SK-N-SH (cell line): ENCODE data around the gene OOSP1. TPM values are rescaled to one million over a fixed set of nuclear protein-coding genes. Genes with fewer than 3 reads are reported as not detected.

Experiments
- CTCF ChIA-PET: fragments of 300-600, 350-600 bp; formaldehyde crosslinking; extraction: SDS; loops from one replicate; lab custom pipeline; 2021; lab: Yijun Ruan, JAX
- POLR2A ChIA-PET: fragments of 350-600 bp; sonication (Branson Sonifier 250); formaldehyde crosslinking; extraction: SDS; loops from one replicate; lab custom pipeline; 2020; ENCODE audit warnings: antibody characterized with exemption, inconsistent platforms; lab: Yijun Ruan, JAX
- DNase-seq: peaks from one replicate; pipeline ENCODE4 v3.0.0; 2012
- H2AFZ ChIP-seq: fragments of 200-600 bp; sonication (generic); 2 replicates; pipeline ENCODE4 v1.8.1; 2016; ENCODE audit warnings: antibody characterized with exemption, mild to moderate bottlenecking, low read depth
- H3F3A ChIP-seq: fragments of 200-600 bp; sonication (generic); replicated peaks from 2 replicates; pipeline ENCODE3; 2016; ENCODE audit warnings: antibody characterized with exemption, mild to moderate bottlenecking; ENCODE audit not compliant: insufficient read depth
- H3K27ac ChIP-seq, 2 experiments: fragments of 200-500 bp in 1 of 2; fragments of 200-600 bp in 1 of 2; sonication (Bioruptor generic) in 1 of 2; sonication (generic), shearing (Covaris generic) in 1 of 2; 2 replicates each; pipeline versions ENCODE4 v1.5.1 to v1.6.1; 2014 to 2016; ENCODE audit warnings: low read depth in 2 of 2, inconsistent platforms in 1 of 2, low read length in 1 of 2, mild to moderate bottlenecking in 1 of 2, mixed read lengths in 1 of 2
- H3K27me3 ChIP-seq: fragments of 200-600 bp; sonication (generic), shearing (Covaris generic); 2 replicates; pipeline ENCODE4 v1.6.1; 2016; ENCODE audit warnings: mixed run types; ENCODE audit not compliant: insufficient read depth
- H3K36me3 ChIP-seq, 2 experiments: fragments of 200-500 bp in 1 of 2; fragments of 200-600 bp in 1 of 2; sonication (Bioruptor generic) in 1 of 2; sonication (generic) in 1 of 2; replicated peaks in 1 of 2; 2 replicates each; pipeline versions ENCODE3 to v1.5.1; 2014 to 2016; ENCODE audit warnings: low read length in 1 of 2, mild to moderate bottlenecking in 1 of 2; ENCODE audit not compliant: insufficient read depth in 2 of 2, control insufficient read depth in 1 of 2
- H3K4me1 ChIP-seq, 2 experiments: fragments of 200-500 bp in 1 of 2; fragments of 200-600 bp in 1 of 2; sonication (Bioruptor generic) in 1 of 2; sonication (generic), shearing (Covaris generic) in 1 of 2; 2 replicates each; pipeline versions ENCODE4 v1.5.1 to v1.6.1; 2014 to 2016; ENCODE audit warnings: low read depth in 1 of 2, low read length in 1 of 2, mixed run types in 1 of 2; ENCODE audit not compliant: insufficient read depth in 2 of 2, control insufficient read depth in 1 of 2
- H3K4me2 ChIP-seq: fragments of 200-600 bp; sonication (generic), shearing (Covaris generic); 2 replicates; pipeline ENCODE4 v1.6.1; 2017; ENCODE audit warnings: mixed run types
- H3K4me3 ChIP-seq, 2 experiments: fragments of 200-500 bp in 1 of 2; fragments of 200-600 bp in 1 of 2; sonication (Bioruptor generic) in 1 of 2; sonication (generic), shearing (Covaris generic) in 1 of 2; 2 replicates each; pipeline versions ENCODE4 v1.5.1 to v1.8.1; 2014 to 2016; ENCODE audit warnings: low read depth in 2 of 2, inconsistent platforms in 1 of 2, low read length in 1 of 2, mild to moderate bottlenecking in 1 of 2, mixed read lengths in 1 of 2, moderate library complexity in 1 of 2
- H3K79me2 ChIP-seq: fragments of 200-600 bp; sonication (generic); 2 replicates; pipeline ENCODE4 v1.8.1; 2017; ENCODE audit warnings: mild to moderate bottlenecking; ENCODE audit not compliant: insufficient read depth
- H3K9ac ChIP-seq: fragments of 200-600 bp; sonication (generic); 2 replicates; pipeline ENCODE4 v1.6.1; 2017; ENCODE audit warnings: mixed run types
- H3K9me2 ChIP-seq: fragments of 200-600 bp; sonication (generic); 2 replicates; pipeline ENCODE4 v1.6.1; 2017; ENCODE audit warnings: mixed run types
- H3K9me3 ChIP-seq: fragments of 200-600 bp; sonication (generic); 2 replicates; pipeline ENCODE4 v1.6.1; 2017; ENCODE audit warnings: mixed run types, mild to moderate bottlenecking, moderate library complexity
- H4K20me1 ChIP-seq: fragments of 200-600 bp; sonication (generic); 2 replicates; pipeline ENCODE4 v1.6.1; 2017; ENCODE audit warnings: mild to moderate bottlenecking, mixed run types; ENCODE audit not compliant: insufficient read depth
- ELF1 ChIP-seq: IDR thresholded peaks from 2 replicates; pipeline ENCODE4 v1.4.0; 2012
- EZH2phosphoT487 ChIP-seq: fragments of 200-600 bp; sonication (generic); IDR thresholded peaks from 2 replicates; pipeline ENCODE4 v1.6.1; 2017; ENCODE audit warnings: low read depth, mixed run types, mild to moderate bottlenecking, antibody characterized with exemption, moderate library complexity, borderline replicate concordance
- FOXJ3 ChIP-seq: sonication (generic); formaldehyde crosslinking; IDR thresholded peaks from 2 replicates; pipeline ENCODE4 v1.5.1; 2020; ENCODE audit warnings: mild to moderate bottlenecking, missing genetic modification reagents
- FOXM1 ChIP-seq: IDR thresholded peaks from 2 replicates; pipeline ENCODE4 v1.4.0; 2012; ENCODE audit warnings: low read depth, mild to moderate bottlenecking
- GABPA ChIP-seq: IDR thresholded peaks from 2 replicates; pipeline ENCODE4 v1.4.0; 2012; ENCODE audit warnings: low read depth, mild to moderate bottlenecking
- GATA2 ChIP-seq: sonication (generic); formaldehyde crosslinking; IDR thresholded peaks from 2 replicates; pipeline ENCODE4 v1.5.0; 2020; ENCODE audit warnings: mild to moderate bottlenecking, missing genetic modification reagents
- JUND ChIP-seq: IDR thresholded peaks from 2 replicates; pipeline ENCODE4 v1.4.0; 2012
- MAX ChIP-seq: IDR thresholded peaks from 2 replicates; pipeline ENCODE4 v1.4.0; 2012; ENCODE audit warnings: low read depth
- MEF2A ChIP-seq: IDR thresholded peaks from 2 replicates; pipeline ENCODE4 v1.4.0; 2012; ENCODE audit warnings: low read depth, borderline replicate concordance
- MXI1 ChIP-seq: IDR thresholded peaks from 2 replicates; pipeline ENCODE4 v1.6.1; 2012; ENCODE audit warnings: mild to moderate bottlenecking, low read depth, low read length, improper control_type of control experiment
- PBX3 ChIP-seq: IDR thresholded peaks from 2 replicates; pipeline ENCODE4; 2012
- RAD21 ChIP-seq: IDR thresholded peaks from 2 replicates; pipeline ENCODE4 v1.6.1; 2012; ENCODE audit warnings: mild to moderate bottlenecking, low read length
- RCOR1 ChIP-seq: fragments of 150-350 bp; IDR thresholded peaks from 2 replicates; pipeline ENCODE4 v1.6.1; 2017; ENCODE audit warnings: antibody characterized with exemption, low read length
- RFX5 ChIP-seq: IDR thresholded peaks from 2 replicates; pipeline ENCODE4 v1.6.1; 2012; ENCODE audit warnings: mild to moderate bottlenecking, improper control_type of control experiment, low read length
- SMC3 ChIP-seq: IDR thresholded peaks from 2 replicates; pipeline ENCODE4 v1.6.1; 2012; ENCODE audit warnings: low read depth, low read length, improper control_type of control experiment
- TAF1 ChIP-seq: IDR thresholded peaks from 2 replicates; pipeline ENCODE4 v1.6.1; 2012; ENCODE audit warnings: low read depth, mild to moderate bottlenecking, low read length, moderate library complexity, borderline replicate concordance
- USF1 ChIP-seq: IDR thresholded peaks from 2 replicates; pipeline ENCODE4 v1.4.0; 2012; ENCODE audit warnings: low read depth, borderline replicate concordance
- USF2 ChIP-seq: fragments of 150-350 bp; IDR thresholded peaks from 2 replicates; pipeline ENCODE4 v1.6.1; 2017; ENCODE audit warnings: antibody characterized with exemption, low read length, low read depth, borderline replicate concordance
- ZBTB33 ChIP-seq: IDR thresholded peaks from 2 replicates; pipeline ENCODE4 v1.4.0; 2012; ENCODE audit warnings: low read depth, borderline replicate concordance
- WGBS: methylation state at CpG from one replicate; pipeline ENCODE4 v1.1.6; 2017; ENCODE audit warnings: low lambda C conversion rate; 5-methylcytosine and 5-hydroxymethylcytosine counted together
- polyA plus RNA-seq, 3 experiments: library from polyadenylated mRNA; depleted of rRNA; stranded (reverse); fragments of >200 nt; gene quantifications; 2 replicates each; pipeline ENCODE4 v1.2.3, GENCODE V29; 2012

The OOSP1 gene
- polyA plus RNA-seq, 1 of the 3 experiments (the other 2 are of a cell fraction) = not detected

DNA sequence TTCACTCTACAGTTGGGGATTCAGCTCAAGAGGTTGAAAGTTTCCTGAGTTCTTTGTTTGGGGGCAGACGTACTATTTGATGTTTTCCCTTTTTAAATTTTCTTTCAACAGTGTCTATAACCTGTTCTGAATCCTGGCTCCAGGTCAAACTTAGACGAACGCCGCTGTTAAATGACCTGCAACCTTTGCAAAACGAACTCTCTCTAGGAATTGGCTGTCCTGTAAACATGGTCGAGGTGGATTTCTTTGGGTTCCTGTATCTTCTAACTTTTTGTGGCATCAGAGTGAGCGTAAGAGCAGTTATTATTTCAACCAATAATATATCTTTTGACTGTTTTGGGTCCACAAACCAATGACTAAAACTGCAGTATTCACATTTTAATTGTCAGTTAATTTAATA, 27.2 kb downstream of the OOSP1 start:
- Histone ChIP-seq H4K20me1 (no peaks in the 10 kb centered on the region), H3K9ac (no peak overlapping the region), H3K4me2 (no peak overlapping the region), H3K27me3 (no peaks in the 10 kb centered on the region), H3K4me3 (no peak overlapping the region), H3K9me2 (no peaks in the 10 kb centered on the region), H3K27ac (no peak overlapping the region), H3K4me1 (no peaks in the 10 kb centered on the region), H3K79me2 (no peaks in the 10 kb centered on the region), H2AFZ (no peak overlapping the region), H3K9me3 (no peaks in the 10 kb centered on the region), H3K36me3 (no peaks in the 10 kb centered on the region), H3F3A (no peaks in the 10 kb centered on the region)
- no peak for DNase-seq
- CTCF ChIA-PET = no interaction called here
- POLR2A ChIA-PET = no interaction called here
- no peak for TF ChIP-seq MEF2A
- TF ChIP-seq MXI1 = no peak
- no peak for TF ChIP-seq GATA2 (CRISPR knock-in tag)
- TF ChIP-seq USF1 = no peak
- no peak for TF ChIP-seq RCOR1
- TF ChIP-seq GABPA = no peak
- TF ChIP-seq USF2 = no peak
- TF ChIP-seq MAX = no peak
- TF ChIP-seq ZBTB33 = no peak
- TF ChIP-seq JUND = no peak
- no peak for TF ChIP-seq FOXJ3
- no peak for TF ChIP-seq TAF1
- no peak for TF ChIP-seq RFX5
- TF ChIP-seq FOXM1 = no peak
- TF ChIP-seq RAD21 = no peak
- TF ChIP-seq EZH2phosphoT487 = no peak
- 14% methylated on average over 7 of the region's 7 CpGs for WGBS

GRCh38 chr11:59966201-59966600, 28.0 kb downstream of the OOSP1 start:
- no peak for TF ChIP-seq RCOR1
- TF ChIP-seq ELF1 = no peak
- TF ChIP-seq MXI1 = no peak
- TF ChIP-seq PBX3 = no peak
- no peak for TF ChIP-seq TAF1
- TF ChIP-seq SMC3 = no peak
- no peak for TF ChIP-seq FOXM1
- no peak overlapping the region for H3K4me2 ChIP-seq
- ChIA-PET CTCF (no interaction called here), POLR2A (no interaction called here)
- no peaks in the 10 kb centered on the region for H3K27me3 ChIP-seq
- no peaks in the 10 kb centered on the region for H3K9me2 ChIP-seq
- no peak for DNase-seq
- H3K4me3 ChIP-seq = no peak overlapping the region
- no peaks in the 10 kb centered on the region for H3F3A ChIP-seq
- H2AFZ ChIP-seq = no peak overlapping the region
- H3K36me3 ChIP-seq = no peaks in the 10 kb centered on the region
- no peak overlapping the region for H3K27ac ChIP-seq
- 31% methylated on average over 3 of the region's 3 CpGs for WGBS
- no peak overlapping the region for H3K9ac ChIP-seq
- no peaks in the 10 kb centered on the region for H4K20me1 ChIP-seq
- H3K9me3 ChIP-seq = no peaks in the 10 kb centered on the region
- no peaks in the 10 kb centered on the region for H3K4me1 ChIP-seq
- no peaks in the 10 kb centered on the region for H3K79me2 ChIP-seq
